Stimulated activated CD4-positive, alpha-beta T cell treated with anti-CD3 and anti-CD28 coated beads, Interleukin-4, amount 100 ng/mL, for 1 hour (primary cell): ENCODE data around the gene PRSS57.
"Not testable (repeated sequence)": the region's sequence is repeated elsewhere in the genome, so short reads cannot be mapped to it uniquely, and the experiment has no call there.

Source experiments
- DNase-seq: peaks from one replicate; pipeline ENCODE4 v3.0.0-alpha.2; 2020

The PRSS57 gene

GRCh38 chr19:695352-695949 lies at the start of gene PRSS57:
Gene PRSS57 (minus strand): TSS chr19:695452. CDS start chr19:695430, 22 bp downstream.
- DNase-seq = no peak

GRCh38 chr19:743168-743687 lies 48.0 kb upstream of the PRSS57 start:
- DNase-seq = no peak

GRCh38 chr19:742540-743075 lies 47.4 kb upstream of the PRSS57 start:
- no peak for DNase-seq

GRCh38 chr19:741506-742131 lies 46.4 kb upstream of the PRSS57 start:
- no peak for DNase-seq

GRCh38 chr19:740816-741505 lies 45.7 kb upstream of the PRSS57 start:
- not testable (repeated sequence) for DNase-seq

- DNase-seq = no peak
Observed at GRCh38 chr19:739998-740715, 44.9 kb upstream of the PRSS57 start.

- DNase-seq = no peak
Observed at GRCh38 chr19:738509-739128, 43.4 kb upstream of the PRSS57 start.

- DNase-seq = peak; percentile 66
Observed at GRCh38 chr19:737591-738093, 42.4 kb upstream of the PRSS57 start.

- no peak for DNase-seq
Observed at GRCh38 chr19:736125-736524, 40.9 kb upstream of the PRSS57 start.

GRCh38 chr19:734716-735115 lies 39.5 kb upstream of the PRSS57 start:
- DNase-seq = no peak

- DNase-seq = no peak
Observed at GRCh38 chr19:732148-733069, 37.2 kb upstream of the PRSS57 start.

- DNase-seq = no peak
Observed at GRCh38 chr19:731000-731399, 35.7 kb upstream of the PRSS57 start.

- no peak for DNase-seq
Observed at GRCh38 chr19:729965-730668, 34.9 kb upstream of the PRSS57 start.

- not testable (repeated sequence) for DNase-seq
Observed at GRCh38 chr19:729564-729963, 34.3 kb upstream of the PRSS57 start.

- DNase-seq = no peak
Observed at GRCh38 chr19:728011-728410, 32.8 kb upstream of the PRSS57 start.

- DNase-seq = no peak
Observed at GRCh38 chr19:726993-727956, 32.0 kb upstream of the PRSS57 start.

GRCh38 chr19:725461-726089 lies 30.3 kb upstream of the PRSS57 start:
- no peak for DNase-seq

- no peak for DNase-seq
Observed at GRCh38 chr19:723714-724113, 28.5 kb upstream of the PRSS57 start.

- no peak for DNase-seq
Observed at GRCh38 chr19:723247-723646, 28.0 kb upstream of the PRSS57 start.
